Fibroblast of the aortic adventitia (primary cell): ENCODE data around the gene SETBP1. TPM values are rescaled to one million over a fixed set of nuclear protein-coding genes. Genes with fewer than 3 reads are reported as not detected.

Experiments
- DNase-seq: peaks from one replicate; pipeline ENCODE4 v3.0.0-alpha.2; 2010; ENCODE audit warnings: low read depth
- H3K4me3 ChIP-seq: 2 replicates; pipeline ENCODE4 v1.5.1; 2011; ENCODE audit warnings: low read depth, mild to moderate bottlenecking, control low read depth, low read length, moderate library complexity
- total RNA-seq: library from RNA; depleted of rRNA; stranded (reverse); fragments of >200 nt; gene quantifications from 2 replicates; pipeline ENCODE4 v1.2.3, GENCODE V29; 2012; ENCODE audit warnings: low replicate concordance
- TF ChIP-seq, protein P1 (sequence below): IDR thresholded peaks from 2 replicates; pipeline ENCODE4 v1.5.1; 2011; ENCODE audit warnings: mild to moderate bottlenecking, low read length, control low read depth, inconsistent platforms; ENCODE audit not compliant: insufficient read depth

The SETBP1 gene
- total RNA-seq, 1 donor = 10.5 TPM

DNA sequence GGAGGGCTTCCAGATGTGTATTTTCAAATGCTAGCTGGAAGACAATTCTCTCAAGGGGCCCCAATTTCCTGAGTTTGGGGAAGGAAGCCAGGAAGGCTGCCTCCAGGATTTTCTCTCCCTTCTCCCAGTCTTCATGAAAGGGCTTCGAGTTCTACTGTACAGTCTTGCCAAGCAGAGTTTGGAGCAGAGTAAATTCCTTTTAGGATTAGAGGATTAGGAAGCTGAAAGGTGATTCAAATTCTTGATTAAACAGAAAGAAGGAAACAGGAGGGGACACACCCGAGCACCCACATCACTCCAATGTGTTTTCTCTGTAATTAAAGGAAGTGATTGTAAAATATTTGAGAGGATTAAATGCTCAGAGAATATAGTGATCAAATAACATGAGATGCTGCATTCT is 217.8 kb downstream of the SETBP1 start:
- DNase-seq = no peak
- TF ChIP-seq, protein P1, sequence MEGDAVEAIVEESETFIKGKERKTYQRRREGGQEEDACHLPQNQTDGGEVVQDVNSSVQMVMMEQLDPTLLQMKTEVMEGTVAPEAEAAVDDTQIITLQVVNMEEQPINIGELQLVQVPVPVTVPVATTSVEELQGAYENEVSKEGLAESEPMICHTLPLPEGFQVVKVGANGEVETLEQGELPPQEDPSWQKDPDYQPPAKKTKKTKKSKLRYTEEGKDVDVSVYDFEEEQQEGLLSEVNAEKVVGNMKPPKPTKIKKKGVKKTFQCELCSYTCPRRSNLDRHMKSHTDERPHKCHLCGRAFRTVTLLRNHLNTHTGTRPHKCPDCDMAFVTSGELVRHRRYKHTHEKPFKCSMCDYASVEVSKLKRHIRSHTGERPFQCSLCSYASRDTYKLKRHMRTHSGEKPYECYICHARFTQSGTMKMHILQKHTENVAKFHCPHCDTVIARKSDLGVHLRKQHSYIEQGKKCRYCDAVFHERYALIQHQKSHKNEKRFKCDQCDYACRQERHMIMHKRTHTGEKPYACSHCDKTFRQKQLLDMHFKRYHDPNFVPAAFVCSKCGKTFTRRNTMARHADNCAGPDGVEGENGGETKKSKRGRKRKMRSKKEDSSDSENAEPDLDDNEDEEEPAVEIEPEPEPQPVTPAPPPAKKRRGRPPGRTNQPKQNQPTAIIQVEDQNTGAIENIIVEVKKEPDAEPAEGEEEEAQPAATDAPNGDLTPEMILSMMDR = no peak

DNA sequence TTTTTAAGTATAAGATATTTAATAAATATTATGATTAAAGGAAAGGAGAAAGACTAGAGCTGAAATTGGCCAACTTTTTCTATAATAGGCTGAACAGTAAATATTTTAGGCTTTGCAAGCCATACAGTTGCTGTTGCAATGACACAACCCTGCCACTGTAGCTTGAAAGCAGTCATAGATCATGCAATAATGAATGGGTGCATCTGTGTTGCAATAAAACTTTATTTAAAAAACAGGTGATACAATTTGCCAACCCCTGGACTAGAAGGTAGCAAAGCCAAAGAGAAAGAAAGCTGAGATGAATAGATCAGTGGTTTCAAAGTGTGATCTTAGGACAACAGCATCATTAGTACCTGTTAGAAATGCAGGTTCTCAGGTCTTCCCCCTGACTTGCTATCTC is 219.1 kb downstream of the SETBP1 start:
- no peak for DNase-seq
- no peak overlapping the region for H3K4me3 ChIP-seq
- TF ChIP-seq, protein P1 = no peak

More for the DNA sequence above, 217.8 kb downstream of the SETBP1 start:
- no peak overlapping the region for H3K4me3 ChIP-seq

DNA sequence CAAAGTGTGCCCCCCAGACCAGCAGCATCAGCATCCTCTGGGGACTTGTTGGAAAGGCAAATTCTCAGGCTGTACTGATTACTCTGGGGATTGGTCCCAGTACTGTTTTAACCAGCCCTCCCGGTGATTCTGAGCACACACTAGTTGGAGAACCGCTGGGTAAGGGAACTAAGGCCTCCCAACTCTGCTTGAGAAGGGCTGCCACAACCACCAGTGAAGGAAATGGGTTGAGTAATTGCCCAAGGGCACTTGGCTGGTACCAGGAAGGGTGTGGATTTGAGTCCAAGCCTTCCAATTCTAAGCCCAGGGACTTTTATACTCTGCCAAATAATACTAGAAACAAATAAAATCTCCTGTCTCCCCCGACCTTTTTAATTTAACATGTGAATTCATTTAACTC is 219.9 kb downstream of the SETBP1 start:
- H3K4me3 ChIP-seq = no peak overlapping the region
- TF ChIP-seq, protein P1 = no peak
- DNase-seq = no peak

DNA sequence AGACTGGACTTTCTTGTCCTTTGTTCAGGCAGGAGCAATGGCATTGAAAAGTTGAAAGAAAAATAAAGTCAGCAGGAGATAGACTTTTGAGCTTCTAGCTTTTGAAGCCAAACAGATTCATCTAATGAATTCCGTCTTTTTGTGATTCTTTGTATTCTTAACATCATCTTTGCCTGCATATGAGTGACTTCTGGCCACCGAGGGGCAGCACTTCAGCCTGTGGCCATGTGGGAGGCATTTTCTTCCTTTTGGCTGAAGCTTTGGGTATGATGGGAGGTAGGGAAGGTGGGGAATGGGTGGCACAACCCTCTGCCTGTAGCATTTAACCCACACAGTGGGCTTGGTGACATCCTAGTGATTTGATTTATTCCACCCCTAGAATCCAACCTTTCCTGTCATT is 220.6 kb downstream of the SETBP1 start:
- H3K4me3 ChIP-seq = no peak overlapping the region
- no peak for DNase-seq
- TF ChIP-seq, protein P1 = peak; percentile 13

DNA sequence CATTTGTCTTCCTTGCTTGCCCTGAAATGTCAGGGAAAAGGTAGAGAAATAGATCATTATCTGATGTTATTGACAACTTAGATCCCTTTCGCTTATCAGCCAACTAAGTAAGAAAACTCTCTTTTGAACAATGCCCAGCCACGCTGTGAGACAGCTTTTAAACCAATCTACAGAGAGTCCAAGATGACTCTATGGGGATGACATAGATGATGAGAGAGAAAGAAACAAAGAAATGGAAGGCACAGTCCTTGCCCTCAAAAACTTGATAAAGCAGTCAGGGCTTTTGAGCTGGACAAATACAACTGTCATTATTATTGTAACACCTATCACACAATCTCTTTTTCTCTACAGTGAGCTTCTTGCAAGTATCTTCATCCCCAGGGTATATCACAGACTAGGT is 222.6 kb downstream of the SETBP1 start:
- no peak overlapping the region for H3K4me3 ChIP-seq
- TF ChIP-seq, protein P1 = no peak
- DNase-seq = no peak

DNA sequence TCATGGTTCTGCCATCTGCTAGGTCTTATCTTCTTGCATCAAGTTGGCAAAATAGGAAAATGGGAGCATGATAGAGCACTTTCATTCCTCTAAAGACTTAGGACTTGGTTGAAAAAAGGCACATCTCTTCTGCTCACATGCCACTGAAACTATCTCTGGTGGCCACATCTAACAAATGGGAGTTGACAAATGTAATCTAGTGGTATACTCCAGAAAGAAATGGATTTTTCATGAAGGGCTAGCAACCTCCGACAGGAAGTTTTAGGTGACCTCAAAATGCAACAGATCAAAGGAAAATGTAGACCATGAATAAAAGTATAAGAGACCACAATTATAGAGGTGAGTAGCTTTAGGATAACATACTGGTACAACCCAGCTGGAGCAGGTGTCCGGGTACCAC is 224.1 kb downstream of the SETBP1 start:
- no peak for DNase-seq
- TF ChIP-seq, protein P1 = no peak

DNA sequence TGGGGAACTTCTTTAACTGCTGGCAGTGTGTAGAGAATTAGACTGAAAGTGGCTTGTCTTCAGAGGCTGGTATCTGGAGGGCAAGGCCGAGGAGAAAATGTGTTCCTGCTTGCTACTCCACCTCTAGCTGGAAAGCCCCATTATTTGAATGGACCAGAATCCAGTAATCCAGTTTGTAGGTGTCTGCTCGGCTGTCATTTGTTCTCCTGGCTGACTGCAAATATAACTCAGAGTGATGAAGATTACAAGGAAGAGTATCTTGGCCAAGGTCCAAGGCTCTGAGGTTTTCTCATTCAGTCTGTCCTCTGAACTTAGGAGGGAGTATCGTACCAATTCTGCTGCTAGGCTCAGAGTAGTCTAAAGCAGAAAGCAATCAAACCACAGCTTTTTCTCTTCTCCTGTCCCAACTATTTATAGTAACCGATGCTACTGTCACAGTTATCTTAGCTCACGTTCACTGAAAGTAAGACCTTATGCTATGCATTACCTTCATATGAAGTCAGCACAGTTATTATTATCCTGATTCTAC is 228.6 kb downstream of the SETBP1 start:
- TF ChIP-seq, protein P1 = no peak
- no peak overlapping the region for H3K4me3 ChIP-seq
- no peak for DNase-seq

More for the DNA sequence above, 224.1 kb downstream of the SETBP1 start:
- no peak overlapping the region for H3K4me3 ChIP-seq
